HG03175 (cell line): ENCODE data around the gene CLIP1.
"Not testable (repeated sequence)": the region's sequence is repeated elsewhere in the genome, so short reads cannot be mapped to it uniquely, and the experiment has no call there.

Source experiments
- ATAC-seq: cut with Tn5 transposase; IDR thresholded peaks from one replicate; pipeline ENCODE4 v1.9.1; 2021; ENCODE audit warnings: mild to moderate bottlenecking, moderate library complexity; ENCODE audit not compliant: unreplicated experiment

Gene CLIP1

DNA sequence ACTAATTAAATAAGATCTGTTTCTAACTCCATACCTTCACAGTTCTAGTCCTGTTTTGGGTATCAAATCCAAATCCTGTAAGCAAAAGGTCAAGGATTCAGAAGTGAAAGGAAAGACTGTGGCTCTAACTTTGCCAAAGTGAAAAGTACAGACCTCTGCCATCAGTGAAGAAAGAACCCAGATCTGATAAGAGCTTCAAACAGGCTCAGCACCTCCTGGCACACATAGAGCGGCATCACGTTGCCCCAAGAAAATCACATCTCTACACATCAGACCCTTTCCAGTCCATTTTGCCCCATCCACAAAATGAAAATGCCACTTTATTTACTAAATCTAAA, 23.2 kb downstream of the CLIP1 start:
- no peak for ATAC-seq

DNA sequence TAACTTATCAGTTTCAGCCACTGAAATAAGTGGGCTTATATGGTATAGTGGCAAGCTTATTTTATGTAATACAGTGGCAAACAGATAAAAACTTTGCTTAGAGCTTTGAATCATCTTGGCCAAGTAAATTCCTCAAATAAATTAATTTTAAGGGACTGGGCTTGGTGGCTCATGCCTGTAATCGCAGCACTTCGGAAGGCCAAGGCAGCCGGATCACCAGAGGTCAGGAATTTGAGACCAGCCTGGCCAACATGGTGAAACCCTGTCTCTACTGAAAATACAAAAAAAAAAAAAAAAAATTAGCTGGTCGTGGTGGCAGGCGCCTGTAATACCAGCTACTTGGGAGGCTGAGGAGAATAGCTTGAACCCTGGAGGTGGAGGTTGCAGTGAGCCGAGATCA, 24.5 kb downstream of the CLIP1 start:
- not testable (repeated sequence) for ATAC-seq

DNA sequence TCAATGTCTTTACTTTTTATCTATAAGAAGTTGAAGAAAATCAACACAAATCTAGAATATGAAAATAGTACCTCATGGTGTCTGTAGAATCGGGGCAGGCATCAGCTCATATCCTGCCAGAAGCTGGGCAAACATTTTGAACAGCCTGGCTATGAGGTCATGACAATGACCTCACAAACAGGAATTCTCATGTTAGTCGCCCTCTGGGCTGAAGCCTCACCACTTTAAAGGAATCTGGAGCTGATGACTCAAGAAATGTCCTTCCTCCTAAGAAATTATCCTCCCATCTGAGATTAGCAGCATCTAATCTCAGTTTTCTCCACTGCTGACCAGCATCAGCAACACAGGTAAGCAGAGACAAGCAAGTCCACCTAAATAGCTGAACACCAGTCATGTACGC, 27.1 kb downstream of the CLIP1 start:
- ATAC-seq, result no peak

DNA sequence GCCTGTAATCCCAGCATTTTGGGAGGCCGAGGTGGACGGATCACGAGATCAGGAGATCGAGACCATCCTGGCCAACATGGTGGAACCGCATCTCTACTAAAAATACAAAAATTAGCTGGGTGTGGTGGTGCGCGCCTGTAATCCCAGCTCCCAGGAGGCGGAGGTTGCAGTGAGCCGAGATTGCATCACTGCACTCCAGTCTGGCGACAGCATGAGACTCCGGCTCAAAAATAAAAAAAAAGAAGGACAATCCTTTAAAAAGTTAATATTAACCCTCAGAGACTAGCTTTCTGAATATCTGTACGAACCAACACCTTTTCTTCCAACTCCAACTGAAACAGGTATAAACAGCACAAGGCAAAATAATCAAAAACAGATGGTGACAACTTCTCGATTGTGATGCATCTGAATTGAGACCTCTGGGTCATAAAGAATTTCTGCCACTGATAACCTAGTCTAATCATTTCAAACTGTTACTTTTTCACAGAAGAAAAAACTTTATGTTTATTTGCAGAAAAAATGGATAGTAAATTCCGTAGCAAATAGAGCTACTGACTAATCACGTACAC, 27.8 kb downstream of the CLIP1 start:
- no peak for ATAC-seq

DNA sequence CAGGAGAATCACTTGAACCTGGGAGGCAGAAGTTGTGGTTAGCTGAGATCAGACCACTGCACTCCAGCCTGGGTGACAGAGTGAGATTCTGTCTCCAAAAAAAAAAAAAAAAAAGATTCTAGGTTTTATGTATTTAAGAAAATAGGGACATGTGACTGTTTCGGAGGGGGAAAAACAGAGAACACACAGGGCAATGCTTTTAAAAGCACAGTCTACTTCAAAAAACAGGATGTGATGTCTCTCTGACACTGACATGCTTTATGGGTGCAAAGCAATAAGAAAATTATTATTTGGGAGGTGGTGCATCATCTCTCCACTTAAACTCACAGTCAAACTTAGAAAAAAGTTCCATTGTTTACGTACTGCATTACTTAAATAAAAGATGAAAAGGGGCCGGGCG, 28.7 kb downstream of the CLIP1 start:
- ATAC-seq, result no peak

DNA sequence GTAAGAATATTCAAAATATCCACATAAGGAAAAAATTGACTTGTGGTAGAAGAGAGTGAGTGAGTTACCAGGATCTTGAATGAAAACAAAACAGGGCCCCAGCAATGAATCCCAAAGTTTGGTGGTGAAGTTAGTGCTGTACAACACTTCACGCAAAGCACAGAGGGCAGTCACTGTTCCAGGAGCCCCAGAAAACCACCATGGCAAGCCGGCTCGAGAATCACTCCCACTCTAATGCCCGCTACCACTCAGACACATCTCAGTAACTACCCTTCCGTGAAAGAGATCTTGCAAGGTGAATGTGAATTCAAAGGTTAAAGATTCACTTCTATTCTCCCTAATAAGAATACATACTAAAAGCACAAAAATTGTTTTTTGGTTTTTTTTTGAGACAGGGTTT, 30.1 kb downstream of the CLIP1 start:
- no peak for ATAC-seq

DNA sequence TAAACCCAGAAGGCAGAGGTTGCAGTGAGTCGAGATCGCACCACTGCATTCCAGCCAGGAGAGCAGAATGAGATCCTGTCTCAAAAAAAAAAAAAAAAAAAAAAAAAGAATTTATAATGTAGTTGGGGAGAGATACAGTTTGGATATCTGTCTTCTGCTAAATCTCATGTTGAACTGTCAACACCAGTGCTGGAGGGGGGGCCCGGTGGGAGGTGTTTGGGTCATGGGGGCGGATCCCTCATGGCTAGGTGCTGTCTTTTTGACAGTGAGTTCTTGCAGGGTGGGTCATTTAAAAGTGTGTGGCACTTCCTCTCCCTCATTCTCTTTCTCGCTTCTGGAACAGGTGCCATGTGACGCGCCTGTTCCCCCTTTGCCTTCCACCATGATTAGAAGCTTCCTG, 32.8 kb downstream of the CLIP1 start:
- ATAC-seq, result no peak

DNA sequence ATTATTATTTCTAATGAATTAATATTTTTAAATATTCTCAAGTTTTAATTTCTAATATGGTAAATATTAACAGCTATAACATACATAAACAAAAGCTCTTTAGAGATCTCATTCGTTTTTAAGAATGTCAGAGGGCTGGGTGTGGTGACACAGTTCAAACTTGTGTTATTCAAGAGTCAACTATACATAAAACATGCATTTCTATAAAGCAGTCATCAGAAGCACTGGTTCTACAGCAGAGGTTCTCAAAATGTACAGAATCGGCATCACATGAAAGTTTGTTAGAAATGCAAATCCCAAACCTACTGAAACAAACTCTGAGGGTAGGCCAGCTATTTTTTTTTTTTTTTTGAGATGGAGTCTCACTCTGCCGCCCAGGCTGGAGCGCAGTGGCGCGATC, 34.6 kb downstream of the CLIP1 start:
- ATAC-seq, result no peak

DNA sequence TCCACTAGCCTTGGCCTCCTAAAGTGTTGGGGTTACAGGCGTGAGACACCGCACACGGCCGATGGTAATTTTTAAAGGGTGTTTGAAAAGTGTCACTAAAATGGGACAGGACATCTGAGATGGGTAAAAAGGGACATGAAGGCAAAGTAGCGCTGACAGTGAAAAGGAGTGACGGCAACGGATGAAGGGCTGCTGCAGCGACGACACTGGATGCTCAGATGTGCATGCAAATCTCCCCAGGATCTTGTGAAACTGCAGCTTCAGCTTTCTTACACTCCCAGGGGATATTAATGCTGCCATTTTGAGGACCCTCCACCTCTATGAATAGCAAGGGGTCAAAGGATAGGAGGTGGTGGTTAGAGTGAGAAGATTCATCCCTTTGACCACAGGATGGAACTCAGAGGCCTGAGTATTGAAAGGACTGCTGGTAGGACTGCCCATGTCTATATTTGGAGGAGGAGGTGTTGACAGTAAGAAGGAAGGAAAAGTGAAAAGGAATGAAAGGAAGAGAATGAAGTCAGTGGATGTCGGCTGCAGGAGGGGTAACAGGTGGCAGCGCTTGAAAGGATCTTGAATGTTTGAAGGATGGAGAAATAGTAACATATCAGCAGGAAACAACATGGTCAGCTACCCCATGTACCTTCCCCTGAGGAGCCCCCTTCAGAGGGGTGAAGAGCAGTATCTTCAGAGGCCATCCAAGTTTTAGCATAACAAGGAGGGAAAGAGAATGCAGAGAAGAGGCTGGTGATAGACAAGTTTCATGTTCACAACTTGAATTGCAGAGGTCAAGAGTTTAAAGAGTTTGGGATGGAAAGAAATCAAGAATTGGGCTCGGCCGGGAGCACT, 37.1 kb downstream of the CLIP1 start:
- ATAC-seq, result no peak

DNA sequence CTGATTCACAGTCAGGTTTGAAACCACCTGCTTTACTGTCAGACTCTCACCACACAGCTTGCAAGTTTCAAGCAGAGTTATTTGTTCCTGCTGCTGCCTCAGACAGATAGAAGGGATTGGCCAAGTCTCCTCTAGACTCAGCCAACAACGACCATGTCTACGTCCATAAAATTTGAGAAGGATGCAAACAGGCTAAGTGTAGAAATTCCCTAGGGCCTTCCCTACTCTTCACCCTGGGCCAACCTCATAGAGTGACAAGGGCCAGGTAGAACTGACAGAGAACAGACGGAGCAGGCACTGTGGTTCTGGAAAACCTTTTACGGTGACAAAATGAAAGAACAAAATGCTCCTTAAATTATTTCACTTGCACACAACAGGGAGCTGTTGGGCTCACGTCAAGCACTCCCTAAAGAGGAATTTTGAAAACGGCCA, 39.5 kb downstream of the CLIP1 start:
- no peak for ATAC-seq

DNA sequence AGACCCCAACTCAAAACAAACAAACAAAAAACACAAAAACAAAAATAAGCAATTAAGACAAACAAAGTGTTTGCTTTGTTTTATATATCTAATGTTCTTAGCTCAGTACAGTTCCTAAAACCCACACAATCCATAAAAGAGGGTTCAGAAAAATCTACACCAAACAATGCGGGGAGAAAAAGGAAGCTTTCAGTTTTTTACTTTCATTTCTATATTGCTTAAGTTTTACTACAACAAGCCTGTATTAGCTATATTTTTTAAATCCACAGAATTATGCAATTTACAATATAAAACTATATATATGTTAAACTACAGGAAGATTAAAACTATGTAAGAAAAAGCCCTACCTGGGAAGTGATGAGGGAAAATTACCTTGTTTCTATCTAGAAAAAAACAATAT, 41.4 kb downstream of the CLIP1 start:
- ATAC-seq, result no peak

DNA sequence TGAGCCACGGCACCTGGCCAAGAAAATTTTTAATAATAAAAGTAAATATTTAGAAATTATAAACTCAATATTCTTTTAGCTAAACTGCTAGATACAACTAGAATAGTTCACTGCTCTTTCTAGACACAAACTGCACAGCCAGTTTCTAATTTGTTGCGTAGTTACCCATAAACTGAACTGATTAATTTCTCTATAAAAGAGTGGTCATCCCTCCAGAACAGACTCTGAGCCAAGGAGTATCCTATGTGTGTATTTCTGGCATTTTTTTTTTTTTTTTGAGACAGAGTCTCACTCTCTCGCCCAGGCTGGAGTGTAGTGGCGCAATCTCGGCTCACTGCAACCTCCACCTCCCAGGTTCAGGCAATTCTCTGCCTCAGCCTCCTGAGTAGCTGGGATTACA, 45.7 kb downstream of the CLIP1 start:
- not testable (repeated sequence) for ATAC-seq

DNA sequence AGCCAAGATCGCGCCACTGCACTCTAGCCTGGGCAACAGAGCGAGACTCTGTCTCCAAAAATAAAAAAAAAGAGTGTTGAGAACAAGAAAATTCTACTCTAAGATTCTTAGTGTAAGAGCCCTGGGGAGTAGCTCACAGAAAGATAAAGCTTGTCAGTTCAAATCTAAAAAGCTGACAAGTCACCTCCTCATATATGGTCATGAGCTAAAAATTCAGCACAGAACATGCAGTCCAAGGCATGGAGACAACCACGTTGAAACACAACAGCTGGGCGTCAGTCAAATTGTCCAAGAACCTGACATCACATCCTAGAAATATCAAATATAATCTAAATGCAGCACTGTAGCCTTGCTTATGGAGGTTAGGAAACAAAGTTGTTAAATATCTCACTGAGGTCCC, 47.8 kb downstream of the CLIP1 start:
- ATAC-seq, result no peak

DNA sequence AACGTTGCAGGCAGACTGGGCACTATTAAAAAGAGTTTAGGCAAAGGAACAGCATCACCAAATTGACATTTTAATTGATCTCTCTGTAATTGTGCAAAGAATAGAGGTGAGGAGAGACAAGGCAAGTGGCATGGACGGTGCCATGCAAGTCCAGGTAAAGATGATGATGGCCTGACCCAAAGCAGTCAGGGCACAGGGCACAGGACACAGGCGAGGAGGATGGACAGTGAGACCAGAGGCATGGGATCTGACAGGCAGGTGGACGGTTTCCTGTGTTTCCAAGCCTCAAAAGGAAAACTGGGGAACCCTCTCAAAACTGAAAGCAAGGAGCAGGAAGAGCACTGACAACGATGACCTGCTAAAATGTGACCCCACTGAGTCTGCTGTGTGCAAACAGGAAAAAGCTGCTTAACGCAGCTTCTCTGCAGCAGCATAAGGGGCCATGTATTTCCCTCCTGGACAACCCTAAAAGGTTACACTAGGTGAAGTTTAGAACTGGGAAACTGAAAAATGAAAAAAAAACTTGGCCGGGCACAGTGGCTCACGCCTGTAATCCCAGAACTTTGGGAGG, 50.9 kb downstream of the CLIP1 start:
- ATAC-seq, result no peak

DNA sequence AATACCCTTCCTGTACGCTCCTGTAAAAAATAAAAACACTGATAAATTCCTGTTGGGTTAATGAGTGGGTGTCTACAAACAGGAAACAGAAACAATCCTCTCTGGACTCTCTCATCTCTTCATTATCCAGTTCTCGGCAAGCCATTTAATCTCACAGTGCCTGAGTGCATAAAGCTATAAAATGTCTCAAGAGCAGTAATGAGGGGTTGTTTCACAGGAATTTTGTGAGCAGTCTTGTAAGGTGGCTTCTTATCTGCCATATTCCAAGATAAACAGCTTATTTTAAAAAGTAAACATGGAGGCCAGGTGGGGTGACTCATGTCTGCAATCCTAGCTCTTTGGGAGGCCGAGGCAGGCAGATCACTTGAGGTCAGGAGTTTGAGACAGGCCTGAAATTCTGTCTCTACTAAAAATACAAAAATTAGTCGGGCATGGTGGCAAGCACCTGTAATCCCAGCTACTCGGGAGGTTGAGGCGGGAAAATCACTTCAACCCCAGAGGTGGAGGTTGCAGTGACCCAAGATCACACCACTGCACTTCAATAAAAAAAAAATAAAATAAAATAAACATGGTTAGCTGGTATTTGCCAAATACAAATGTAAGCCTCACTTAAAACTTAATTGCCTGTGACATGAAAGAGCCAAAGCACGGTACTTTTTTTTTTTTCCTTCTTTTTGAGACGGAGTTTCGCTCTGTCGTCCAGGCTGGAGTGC, 54.0 kb downstream of the CLIP1 start:
- ATAC-seq, result no peak

DNA sequence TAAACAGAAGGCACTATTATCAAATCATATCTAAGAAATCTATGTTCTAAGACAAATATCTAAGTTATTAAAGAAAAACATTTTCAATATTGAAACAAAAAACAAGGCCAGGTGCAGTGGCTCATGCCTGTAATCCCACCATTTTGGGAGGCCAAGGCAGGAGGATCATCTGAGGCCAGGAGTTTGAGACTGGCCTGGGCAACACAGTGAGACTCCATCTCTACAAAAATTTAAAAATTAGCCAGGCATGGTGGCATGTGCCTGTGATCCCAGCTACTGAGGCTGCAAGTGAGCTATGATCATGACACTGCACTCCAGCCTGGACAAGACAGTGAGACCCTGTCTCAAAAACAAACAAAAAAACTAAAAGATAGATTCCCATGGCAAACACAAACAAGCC, 54.8 kb downstream of the CLIP1 start:
- not testable (repeated sequence) for ATAC-seq

DNA sequence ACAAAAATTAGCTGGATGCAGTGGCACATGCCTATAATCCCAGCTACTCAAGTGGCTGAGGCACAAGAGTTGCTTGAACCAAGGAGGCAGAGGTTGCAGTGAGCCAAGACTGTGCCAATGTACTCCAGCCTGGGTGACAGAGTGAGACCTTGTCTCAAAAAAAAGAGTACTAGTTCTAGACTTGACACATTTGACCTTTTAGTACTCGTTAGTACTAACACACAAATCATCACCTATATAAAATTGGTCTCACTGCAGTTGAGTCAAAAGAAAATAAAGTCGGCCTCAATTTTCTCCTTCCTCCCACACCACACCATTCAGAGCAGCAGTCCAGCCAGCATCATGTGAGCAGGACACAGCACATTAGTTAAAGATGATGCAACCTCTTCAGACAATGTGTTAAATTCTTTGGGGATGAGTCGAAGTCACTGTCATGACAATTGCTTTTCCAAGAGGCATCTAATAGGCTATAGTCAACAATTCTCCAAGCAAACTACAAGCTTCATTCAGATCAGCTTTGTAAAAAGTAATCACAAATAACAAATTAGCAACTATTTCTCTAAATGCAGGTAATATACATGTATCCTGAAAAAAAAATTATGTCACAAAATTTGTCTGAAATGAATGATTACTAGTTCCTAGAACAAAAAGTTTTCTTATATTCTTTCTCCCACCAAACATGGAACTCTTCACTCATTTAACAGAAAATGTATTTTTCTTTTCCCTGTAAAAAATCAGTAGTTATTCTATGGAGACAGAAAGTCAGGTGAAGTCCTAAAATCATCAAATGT, 55.6 kb downstream of the CLIP1 start:
- ATAC-seq, result no peak

DNA sequence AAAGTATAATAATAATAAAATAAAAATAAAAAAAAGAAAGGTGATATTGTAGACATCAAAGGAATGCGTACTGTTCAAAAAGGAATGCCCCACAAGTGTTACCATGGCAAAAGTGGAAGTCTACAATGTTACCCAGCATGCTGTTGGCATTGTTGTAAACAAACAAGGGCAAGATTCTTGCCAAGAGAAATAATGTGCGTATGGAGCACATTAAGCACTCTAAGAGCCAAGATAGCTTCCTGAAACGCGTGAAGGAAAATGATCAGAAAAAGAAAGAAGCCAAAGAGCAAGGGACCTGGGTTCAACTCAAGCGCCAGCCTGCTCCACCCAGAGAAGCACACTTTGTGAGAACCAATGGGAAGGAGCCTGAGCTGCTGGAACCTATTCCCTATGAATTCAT, 57.2 kb downstream of the CLIP1 start:
- not testable (repeated sequence) for ATAC-seq

DNA sequence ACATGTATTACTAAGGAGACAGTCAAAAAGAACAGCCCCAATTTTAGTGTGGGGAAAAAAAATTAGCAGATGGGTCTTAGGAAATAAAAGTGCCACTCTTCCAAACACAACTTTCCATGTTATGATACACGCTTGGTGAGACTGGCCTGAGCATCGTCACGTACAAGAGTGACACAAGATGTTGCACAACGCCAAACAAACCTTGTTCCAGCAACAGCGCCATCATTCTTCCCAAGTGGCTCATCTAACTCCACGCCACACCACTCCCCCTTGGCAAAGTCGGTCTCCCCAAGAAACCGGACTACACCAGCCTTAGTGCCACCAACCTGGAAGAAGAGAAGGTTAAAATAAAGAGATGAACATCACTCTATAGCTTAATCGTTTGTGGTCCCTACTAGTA, 58.7 kb downstream of the CLIP1 start:
- ATAC-seq, result no peak

DNA sequence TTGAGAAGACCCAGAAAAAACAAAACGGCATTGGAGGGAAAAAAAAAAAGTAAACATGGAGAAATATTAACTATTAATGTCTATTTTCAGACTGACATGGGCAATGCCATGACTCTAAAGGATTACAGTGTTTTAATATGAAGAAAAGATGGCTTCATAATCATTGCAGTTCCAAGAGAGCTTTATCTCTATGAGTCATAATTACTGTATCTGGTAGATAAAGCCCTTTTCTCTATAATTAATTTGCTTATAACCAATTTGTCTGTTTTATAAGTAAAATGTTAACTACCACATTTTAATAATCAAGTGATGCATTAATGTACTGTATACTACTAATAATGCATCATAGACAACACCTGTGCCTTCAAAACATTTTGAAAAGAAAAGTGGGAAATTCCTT, 59.7 kb downstream of the CLIP1 start:
- ATAC-seq, result no peak

DNA sequence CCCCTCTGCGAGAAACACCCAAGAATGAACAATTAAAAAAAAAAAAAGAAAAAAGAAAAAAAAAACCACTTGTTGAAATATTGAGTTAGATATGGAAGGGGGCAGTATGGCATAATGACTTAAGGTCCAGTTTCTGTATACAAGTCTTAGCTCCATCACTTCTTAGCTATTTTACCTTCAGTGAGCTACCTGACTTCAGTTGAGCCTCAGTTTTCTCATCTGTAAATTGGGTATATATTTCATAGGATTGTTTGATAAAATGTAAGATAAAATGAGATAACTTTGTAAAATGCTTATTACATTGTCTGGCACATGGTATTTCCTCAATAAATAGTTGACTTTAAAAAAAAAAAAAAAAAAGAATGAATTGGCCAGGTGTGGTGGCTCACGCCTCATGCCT, 64.1 kb downstream of the CLIP1 start:
- ATAC-seq, result not testable (repeated sequence)
